ENCODE results near the gene TOR1AIP2.

- TF ChIP-seq L3MBTL2 (conservative IDR thresholded peaks at IDR 0.05) (no peak), BHLHE40 (IDR thresholded peaks at IDR 0.05; ENCODE audit: borderline replicate concordance) (no peak), SP1 (IDR thresholded peaks at IDR 0.05) (no peak)
Observed at GRCh38 chr1:179883745-179884138, 6.1 kb upstream of the TOR1AIP2 start.
